ENCODE results near the gene FAM120B.
A peak's percentile ranks its signal among the peaks of the same experiment; 100 is the strongest.

Gene FAM120B

DNA sequence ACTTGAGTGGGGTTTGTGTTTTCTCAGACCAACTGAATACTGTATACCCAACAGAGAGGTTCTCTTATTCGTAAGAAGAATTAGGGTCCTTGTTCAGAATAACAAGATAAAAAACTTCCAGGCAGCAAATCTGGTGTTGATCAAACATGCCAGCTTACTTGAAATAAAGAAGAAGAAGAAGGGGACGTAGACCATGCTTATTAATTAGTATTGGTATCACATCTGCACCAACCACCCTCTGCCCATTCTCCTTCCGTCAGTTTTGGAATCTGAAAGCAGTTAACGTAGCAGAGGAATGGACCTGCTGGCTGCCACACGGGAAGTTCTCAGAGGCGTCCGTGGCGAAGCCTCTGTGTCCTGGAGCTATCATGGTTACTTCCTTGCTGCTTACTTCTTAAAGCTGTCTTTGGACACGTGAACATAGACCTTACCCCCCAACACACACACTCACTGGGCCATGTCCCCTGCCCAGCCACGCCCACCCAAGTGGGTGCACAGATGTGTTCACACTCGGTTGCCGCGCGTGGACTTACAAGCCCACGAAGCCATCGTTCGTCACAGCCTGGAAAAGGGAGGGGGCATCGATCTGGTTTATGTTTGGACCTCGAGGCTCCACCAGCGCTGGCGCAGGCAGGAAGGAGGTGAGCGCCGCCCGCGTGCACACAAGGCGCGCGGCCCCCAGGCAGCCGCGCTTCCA lies 11.6 kb upstream of the FAM120B start:
- peak; percentile 51 for DNase-seq
- in situ Hi-C loops (cut with MboI; ENCODE audit: low pct_unique_long_range_greater_than_20kb, low sequenced_read_pairs), result loop anchor here (10.0 kb wide), 1 partner anchor 130 kb away; no protein-coding TSS in a partner anchor

DNA sequence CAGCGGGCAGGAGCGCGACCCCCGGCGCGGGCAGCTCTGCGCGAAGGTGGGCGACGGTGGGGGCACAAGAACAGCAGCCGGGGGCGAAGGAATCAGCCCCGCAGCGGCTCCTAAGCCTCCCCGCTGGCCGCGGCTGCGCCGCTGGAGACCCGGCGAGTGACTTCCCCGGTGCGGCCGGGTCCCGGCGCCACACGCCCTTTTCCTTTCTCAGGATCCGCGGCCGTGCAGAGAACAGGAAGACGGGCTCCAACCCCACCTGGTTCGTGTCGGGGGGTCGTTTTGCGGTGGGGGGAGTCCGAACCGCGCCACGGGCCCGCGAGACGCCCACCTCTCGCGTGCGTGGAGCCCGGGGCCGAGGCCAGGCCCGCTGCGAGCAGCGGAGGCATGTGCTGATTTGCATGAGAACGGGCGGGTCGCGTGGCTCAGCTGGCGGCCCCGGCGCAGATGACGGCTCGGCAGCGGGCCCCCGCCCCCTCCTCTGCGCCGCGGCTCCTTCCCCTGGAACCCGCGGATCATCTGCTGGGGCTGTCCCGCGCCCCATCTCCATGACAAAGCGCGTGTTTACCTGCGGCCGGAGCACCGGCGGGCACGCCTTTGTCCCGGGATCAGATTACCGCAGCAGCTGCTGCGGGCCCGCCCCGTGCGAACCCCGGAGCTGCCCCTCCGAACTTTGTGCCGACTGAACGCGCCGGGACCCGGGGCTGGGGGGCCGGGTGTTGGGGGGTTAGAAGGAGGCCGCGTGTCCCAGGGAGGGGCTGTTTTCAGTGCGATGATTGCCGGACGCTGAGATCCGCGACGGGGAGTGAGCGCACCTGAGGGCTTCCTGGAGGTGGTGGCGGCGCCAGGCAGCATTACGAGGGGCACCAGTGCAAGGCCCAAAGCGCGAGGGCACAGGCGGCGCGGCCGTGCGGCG lies 10.8 kb upstream of the FAM120B start:
- DNase-seq, result peak; percentile 67
- in situ Hi-C loops (cut with MboI; ENCODE audit: low pct_unique_long_range_greater_than_20kb, low sequenced_read_pairs), result loop anchor here (10.0 kb wide), 1 partner anchor 131 kb away; no protein-coding TSS in a partner anchor

GRCh38 chr6:170296423-170296745 lies 10.2 kb upstream of the FAM120B start:
- no peak for DNase-seq
- in situ Hi-C loops (cut with MboI; ENCODE audit: low pct_unique_long_range_greater_than_20kb, low sequenced_read_pairs), result loop anchor here (10.0 kb wide), 1 partner anchor 132 kb away; no protein-coding TSS in a partner anchor

- in situ Hi-C loops (cut with MboI; ENCODE audit: low pct_unique_long_range_greater_than_20kb, low sequenced_read_pairs), result loop anchor here (10.0 kb wide), 1 partner anchor 132 kb away; no protein-coding TSS in a partner anchor
- DNase-seq, result no peak
These were observed 9.6 kb upstream of the FAM120B start for GRCh38 chr6:170296746-170297575.

DNA sequence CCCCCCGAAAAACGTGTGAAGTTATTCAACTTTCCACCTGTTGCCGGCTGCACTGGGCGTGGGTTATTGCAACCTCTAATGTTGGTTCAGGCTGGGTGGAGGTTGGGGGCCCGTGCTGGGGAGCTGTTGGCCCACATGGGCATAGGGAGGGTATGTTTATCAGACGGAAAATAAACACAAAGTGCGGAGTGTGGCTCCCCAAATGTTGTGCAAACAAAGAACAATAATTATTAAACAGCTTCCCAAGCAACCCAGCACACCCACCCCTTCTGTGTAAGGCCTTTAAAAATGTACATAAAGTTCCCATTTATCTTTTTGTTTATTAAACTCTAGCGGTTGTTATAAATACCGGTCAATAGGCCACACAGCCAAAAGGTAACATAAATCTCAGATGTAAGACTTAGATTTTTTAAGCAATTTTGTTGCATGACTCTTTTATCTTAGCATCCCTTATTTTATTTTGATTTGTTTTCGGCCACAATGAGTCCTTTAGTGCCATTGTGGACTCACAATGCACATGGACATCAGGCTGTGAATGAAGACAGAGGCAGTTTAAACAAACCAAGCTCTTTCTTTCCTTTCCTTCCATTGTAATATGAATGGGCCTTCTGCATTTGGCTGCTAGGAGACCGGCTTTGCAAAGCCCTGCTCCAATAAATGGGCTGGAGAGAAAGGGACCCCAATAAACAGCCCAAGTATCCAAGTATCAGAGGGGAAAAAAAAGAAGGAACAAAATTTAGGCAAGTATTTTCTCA lies 8.8 kb upstream of the FAM120B start:
- no peak for DNase-seq

GRCh38 chr6:170298688-170299087 lies 7.9 kb upstream of the FAM120B start:
- in situ Hi-C loops (cut with MboI; ENCODE audit: low pct_unique_long_range_greater_than_20kb, low sequenced_read_pairs), result loop anchor here (10.0 kb wide), 1 partner anchor 134 kb away; no protein-coding TSS in a partner anchor
- DNase-seq, result no peak

More for the DNA sequence above, 8.8 kb upstream of the FAM120B start:
- in situ Hi-C loops (cut with MboI; ENCODE audit: low pct_unique_long_range_greater_than_20kb, low sequenced_read_pairs), result loop anchor here (10.0 kb wide), 1 partner anchor 133 kb away; no protein-coding TSS in a partner anchor

GRCh38 chr6:170301184-170301583 lies 5.4 kb upstream of the FAM120B start:
- no peak for DNase-seq
- in situ Hi-C loops (cut with MboI; ENCODE audit: low pct_unique_long_range_greater_than_20kb, low sequenced_read_pairs), result no loop called here

- in situ Hi-C loops (cut with MboI; ENCODE audit: low pct_unique_long_range_greater_than_20kb, low sequenced_read_pairs), result no loop called here
- DNase-seq, result no peak
These were observed 694 bp upstream of the FAM120B start for GRCh38 chr6:170305805-170306323.

DNA sequence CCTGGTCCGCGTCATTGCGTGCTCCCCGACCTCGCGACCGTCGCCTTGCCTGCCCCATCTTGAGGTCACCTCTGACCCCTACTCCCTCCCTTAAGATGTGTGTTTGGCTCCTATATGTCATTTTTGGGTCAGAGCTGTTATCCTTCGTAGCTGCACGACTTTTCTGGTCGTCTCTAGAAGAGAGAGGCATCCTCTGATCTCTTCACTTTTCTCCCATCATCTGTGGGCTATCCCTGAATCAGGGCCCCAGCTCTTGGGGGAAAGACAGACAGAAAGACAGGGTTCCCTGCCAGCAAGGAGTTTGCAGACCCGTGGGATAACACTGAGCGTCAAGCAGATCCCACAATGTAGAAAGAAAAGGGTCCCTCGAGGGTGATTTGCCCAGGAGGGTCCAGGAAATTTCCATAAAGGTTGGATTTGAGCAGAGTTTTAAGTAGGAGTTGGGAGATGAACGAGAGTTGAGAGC lies 555 bp downstream of the FAM120B start:
- DNase-seq, result no peak
- in situ Hi-C loops (cut with MboI; ENCODE audit: low pct_unique_long_range_greater_than_20kb, low sequenced_read_pairs), result no loop called here

- in situ Hi-C loops (cut with MboI; ENCODE audit: low pct_unique_long_range_greater_than_20kb, low sequenced_read_pairs), result no loop called here
- no peak for DNase-seq
These were observed 2.2 kb downstream of the FAM120B start for GRCh38 chr6:170308761-170309160.

DNA sequence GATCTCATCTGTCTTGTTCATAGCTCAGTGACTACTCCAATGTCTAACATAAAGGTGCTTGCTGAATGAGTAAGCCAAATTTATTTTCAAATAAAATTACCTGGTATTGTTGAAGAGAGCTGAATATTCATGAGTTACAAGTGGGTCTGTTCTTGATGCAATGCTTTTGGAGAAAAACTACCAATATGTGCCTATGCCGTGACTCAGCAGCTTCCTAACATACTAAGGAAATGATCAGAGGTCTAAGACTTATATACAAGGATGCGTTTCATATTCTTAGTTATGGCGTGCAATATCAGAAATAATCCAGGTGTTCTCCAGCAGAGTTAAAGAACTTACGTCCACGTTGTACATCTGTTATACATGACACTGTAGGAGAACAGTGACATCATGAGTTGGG lies 5.1 kb downstream of the FAM120B start:
- DNase-seq, result no peak
- in situ Hi-C loops (cut with MboI; ENCODE audit: low pct_unique_long_range_greater_than_20kb, low sequenced_read_pairs), result no loop called here

DNA sequence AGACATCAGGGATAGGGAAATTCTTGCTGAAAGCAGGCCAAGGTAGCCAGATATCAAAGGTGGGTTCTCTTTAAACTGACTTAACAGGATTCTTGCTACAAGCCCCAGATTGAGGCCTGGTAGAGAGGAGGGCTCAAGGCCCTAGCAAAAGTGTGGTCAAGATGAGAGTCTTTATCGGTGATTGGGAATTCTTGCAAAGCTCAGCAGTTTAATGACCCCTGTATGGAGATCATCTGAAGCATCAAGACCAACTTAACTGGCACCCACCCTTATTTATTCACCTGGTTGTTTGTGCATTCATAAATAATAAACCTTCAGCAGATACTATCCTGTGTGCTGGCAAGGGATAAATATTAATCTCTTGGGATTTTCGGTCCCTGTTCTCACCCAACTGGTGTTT lies 6.3 kb downstream of the FAM120B start:
- in situ Hi-C loops (cut with MboI; ENCODE audit: low pct_unique_long_range_greater_than_20kb, low sequenced_read_pairs), result no loop called here
- no peak for DNase-seq

DNA sequence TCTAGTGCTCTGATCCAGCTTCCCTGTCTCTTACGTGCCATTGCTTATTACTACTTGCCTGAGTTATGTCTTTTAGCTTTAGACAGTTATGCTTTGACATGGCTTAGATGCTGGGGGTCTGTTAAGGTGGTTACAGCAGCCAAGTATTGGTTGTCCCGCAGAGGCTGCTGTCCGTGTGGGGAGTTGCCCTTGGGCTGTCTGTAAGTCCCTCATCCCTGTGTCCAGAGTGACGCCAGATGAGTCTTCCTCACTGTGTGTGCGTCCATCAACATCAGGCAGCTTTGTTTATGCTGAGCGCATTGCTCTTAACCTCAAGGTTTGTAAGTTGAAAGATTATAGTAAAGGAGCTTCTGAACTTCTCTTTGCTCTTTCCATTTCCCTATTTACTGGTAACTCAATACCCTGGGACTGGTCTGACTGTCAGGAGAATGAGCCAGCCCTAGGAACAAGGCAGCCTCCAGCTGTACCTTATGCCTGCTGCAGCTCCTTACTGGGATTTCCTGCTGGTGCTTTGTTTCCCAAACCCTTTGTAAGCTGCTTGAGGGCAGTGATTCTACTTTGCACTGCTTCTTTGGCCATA lies 7.2 kb downstream of the FAM120B start:
- in situ Hi-C loops (cut with MboI; ENCODE audit: low pct_unique_long_range_greater_than_20kb, low sequenced_read_pairs), result no loop called here
- DNase-seq, result no peak

DNA sequence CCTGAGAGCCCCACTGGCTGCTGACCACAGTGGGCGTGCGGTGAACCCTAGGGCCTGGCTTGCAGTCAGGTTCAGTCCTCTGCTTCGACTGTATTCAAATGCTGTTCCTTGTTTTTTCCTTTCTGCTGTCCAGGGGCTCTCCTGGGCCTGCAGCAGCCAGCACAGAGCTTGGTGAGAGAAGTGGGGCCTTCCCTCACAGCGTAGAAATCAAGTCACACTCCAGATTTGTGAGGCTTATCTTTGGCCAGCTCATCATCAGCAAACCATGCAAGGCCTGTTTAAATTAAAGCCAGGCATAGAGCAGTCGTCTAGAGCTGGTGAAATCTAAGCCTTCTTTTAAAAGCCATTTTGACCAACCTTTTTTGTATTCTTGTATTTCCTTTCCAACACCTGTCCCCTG lies 8.4 kb downstream of the FAM120B start:
- in situ Hi-C loops (cut with MboI; ENCODE audit: low pct_unique_long_range_greater_than_20kb, low sequenced_read_pairs), result no loop called here
- DNase-seq, result no peak

GRCh38 chr6:170316071-170316470 lies 9.5 kb downstream of the FAM120B start:
- in situ Hi-C loops (cut with MboI; ENCODE audit: low pct_unique_long_range_greater_than_20kb, low sequenced_read_pairs), result no loop called here
- DNase-seq, result no peak

DNA sequence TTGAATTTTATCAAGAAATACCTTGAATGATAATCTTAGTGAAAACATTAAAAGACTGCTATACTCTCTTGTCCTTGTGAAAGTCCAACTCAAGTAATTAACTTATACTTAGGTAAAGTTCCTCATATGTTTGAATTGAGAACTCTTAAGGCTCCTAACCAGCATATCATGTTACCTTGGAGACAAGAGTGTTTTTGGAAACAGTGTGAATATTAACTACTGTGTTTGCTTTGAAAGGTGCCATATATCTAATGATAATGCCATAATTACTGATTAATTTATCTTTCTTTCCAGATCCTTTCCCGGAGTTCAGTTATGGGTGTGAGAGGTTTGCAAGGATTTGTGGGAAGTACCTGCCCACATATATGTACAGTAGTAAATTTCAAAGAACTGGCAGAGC lies 10.5 kb downstream of the FAM120B start:
- in situ Hi-C loops (cut with MboI; ENCODE audit: low pct_unique_long_range_greater_than_20kb, low sequenced_read_pairs), result no loop called here
- no peak for DNase-seq

DNA sequence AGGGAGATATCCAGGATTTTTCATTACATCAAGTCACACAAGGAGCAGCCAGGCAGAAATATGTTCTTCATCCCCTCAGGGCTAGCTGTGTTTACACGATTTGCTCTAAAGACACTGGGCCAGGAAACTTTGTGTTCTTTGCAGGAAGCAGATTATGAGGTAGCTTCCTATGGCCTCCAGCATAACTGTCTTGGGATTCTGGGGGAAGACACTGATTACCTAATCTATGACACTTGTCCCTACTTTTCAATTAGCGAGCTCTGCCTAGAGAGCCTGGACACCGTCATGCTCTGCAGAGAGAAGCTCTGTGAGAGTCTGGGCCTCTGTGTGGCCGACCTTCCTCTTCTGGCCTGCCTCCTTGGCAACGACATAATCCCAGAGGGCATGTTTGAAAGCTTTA lies 11.2 kb downstream of the FAM120B start:
- in situ Hi-C loops (cut with MboI; ENCODE audit: low pct_unique_long_range_greater_than_20kb, low sequenced_read_pairs), result no loop called here
- DNase-seq, result no peak

GRCh38 chr6:170329321-170329720 lies 22.8 kb downstream of the FAM120B start:
- no peak for DNase-seq
- in situ Hi-C loops (cut with MboI; ENCODE audit: low pct_unique_long_range_greater_than_20kb, low sequenced_read_pairs), result no loop called here
